Coronary artery (tissue), 2 donors: ENCODE measurements around the gene SLC2A13.
"Not testable (repeated sequence)": the region's sequence is repeated elsewhere in the genome, so short reads cannot be mapped to it uniquely, and the experiment has no call there.

Source experiments
- DNase-seq: peaks from one replicate; pipeline ENCODE4 v3.0.0-alpha.2; 2017; ENCODE audit warnings: low spot score
- H3K27ac ChIP-seq, 2 donors: fragments of 200-600 bp; sonication (generic); one replicate each; pipeline ENCODE4 v1.5.1; 2016 to 2019
- H3K4me3 ChIP-seq: fragments of 200-600 bp; sonication (generic); 2 replicates; pipeline ENCODE4 v1.5.1; 2016; ENCODE audit warnings: mild to moderate bottlenecking, moderate library complexity
- TF ChIP-seq, protein P1 (sequence below): fragments of 200-600 bp; sonication (generic); IDR thresholded peaks from one replicate; pipeline ENCODE4 v1.5.1; 2019; ENCODE audit warnings: antibody characterized with exemption

SLC2A13 gene

DNA sequence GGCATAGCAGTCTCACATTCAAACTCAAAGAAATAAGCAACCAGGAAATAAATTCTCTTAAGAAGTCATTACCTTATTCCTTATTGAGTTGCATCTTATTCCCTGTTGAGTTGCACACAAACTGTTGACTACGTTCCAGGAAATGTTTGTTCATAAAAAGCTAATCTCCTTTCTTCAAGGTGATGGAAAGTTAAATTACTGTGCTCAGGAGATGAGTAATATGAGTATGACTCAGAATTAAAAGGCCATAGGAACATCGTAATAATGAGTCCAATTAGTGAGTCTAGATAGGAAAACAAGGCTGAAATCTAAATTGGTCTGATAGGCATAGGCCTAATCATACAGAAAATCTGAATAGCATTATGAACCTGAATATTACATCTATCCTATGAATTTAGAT is 203.1 kb downstream of the SLC2A13 start:
- no peak for DNase-seq
- H3K4me3 ChIP-seq, result no peak overlapping the region
- no peak overlapping the region for H3K27ac ChIP-seq
- TF ChIP-seq, protein P1, sequence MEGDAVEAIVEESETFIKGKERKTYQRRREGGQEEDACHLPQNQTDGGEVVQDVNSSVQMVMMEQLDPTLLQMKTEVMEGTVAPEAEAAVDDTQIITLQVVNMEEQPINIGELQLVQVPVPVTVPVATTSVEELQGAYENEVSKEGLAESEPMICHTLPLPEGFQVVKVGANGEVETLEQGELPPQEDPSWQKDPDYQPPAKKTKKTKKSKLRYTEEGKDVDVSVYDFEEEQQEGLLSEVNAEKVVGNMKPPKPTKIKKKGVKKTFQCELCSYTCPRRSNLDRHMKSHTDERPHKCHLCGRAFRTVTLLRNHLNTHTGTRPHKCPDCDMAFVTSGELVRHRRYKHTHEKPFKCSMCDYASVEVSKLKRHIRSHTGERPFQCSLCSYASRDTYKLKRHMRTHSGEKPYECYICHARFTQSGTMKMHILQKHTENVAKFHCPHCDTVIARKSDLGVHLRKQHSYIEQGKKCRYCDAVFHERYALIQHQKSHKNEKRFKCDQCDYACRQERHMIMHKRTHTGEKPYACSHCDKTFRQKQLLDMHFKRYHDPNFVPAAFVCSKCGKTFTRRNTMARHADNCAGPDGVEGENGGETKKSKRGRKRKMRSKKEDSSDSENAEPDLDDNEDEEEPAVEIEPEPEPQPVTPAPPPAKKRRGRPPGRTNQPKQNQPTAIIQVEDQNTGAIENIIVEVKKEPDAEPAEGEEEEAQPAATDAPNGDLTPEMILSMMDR, result no peak

DNA sequence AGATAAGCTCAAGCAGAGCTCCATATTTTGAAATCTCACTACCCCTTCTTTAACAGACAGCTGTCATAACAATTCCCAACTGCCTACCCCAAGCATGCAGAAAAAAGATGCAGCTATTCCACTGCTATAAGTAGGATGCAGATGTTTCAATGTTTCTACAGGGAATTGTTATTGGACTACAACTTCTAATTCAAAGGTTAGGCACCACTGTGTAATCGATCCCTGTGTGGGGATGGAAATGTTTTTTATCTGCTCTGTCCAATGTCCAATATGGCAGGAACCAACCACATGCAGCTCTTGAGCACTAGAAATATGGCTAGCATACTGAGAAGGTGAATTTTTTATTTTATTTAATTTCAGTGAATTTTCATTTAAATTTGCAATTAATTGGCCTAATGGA is 208.6 kb downstream of the SLC2A13 start:
- no peak for DNase-seq
- H3K4me3 ChIP-seq, result no peak overlapping the region
- no peak overlapping the region for H3K27ac ChIP-seq
- TF ChIP-seq, protein P1, result no peak

DNA sequence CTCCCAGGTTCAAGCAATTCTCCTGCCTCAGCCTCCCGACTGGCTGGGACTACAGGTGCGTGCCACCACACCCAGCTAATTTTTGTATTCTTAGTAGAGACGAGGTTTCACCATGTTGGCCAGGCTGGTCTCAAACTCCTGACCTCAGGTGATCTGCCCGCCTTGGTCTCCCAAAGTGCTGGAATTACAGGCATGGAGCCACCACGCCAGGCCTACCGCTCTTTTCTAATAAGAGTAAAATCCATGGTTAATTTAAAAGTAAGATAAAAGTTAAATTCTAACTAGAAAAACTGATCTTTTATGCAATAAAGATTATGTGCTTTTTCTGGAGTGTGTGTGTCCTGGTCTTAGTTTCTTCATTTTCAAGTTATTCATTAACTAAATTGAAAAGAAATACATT is 212.5 kb downstream of the SLC2A13 start:
- H3K27ac ChIP-seq, DNase-seq, H3K4me3 ChIP-seq: not testable (repeated sequence)

DNA sequence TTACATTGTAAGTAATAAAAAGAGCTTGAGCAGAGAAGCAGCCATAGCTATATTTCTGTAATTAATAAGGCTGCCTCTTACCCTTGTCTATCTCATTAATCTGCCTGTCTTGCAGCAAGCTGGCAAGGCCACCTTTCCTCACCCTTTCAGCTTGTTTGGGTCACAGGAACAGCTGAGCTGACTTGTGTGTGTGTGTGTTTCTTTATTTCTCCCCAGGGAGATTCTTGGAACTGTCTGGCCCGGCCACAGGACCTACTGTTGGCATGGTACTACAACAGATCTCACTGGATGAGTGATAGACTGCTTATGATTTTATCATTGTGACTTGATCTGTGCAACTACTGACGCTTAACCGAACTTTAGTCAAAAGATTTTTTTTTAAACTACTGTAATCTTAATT is 213.7 kb downstream of the SLC2A13 start:
- DNase-seq, result no peak
- H3K4me3 ChIP-seq, result no peak overlapping the region
- H3K27ac ChIP-seq, result no peak overlapping the region
- TF ChIP-seq, protein P1, result no peak

DNA sequence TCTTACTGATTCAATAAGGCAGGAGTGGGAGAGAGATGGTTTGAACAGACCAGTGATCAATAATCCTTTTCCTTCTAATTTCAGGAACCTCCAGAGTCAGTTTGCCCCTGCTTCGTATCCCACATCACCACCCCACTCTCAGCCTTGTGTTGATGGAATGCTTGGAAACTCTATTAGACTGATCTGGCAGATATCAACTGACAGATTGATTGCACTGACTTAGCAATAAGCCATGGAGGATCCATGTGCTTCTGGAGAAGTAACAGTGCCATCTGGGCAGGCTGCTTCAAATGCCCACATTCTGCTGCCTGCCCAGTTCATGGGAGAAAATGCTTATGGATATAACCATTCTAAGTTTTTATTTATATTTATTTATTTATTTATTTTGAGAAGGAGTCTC is 218.0 kb downstream of the SLC2A13 start:
- Histone ChIP-seq H3K27ac (no peak overlapping the region), H3K4me3 (no peak overlapping the region)
- TF ChIP-seq, protein P1, result no peak
- no peak for DNase-seq

DNA sequence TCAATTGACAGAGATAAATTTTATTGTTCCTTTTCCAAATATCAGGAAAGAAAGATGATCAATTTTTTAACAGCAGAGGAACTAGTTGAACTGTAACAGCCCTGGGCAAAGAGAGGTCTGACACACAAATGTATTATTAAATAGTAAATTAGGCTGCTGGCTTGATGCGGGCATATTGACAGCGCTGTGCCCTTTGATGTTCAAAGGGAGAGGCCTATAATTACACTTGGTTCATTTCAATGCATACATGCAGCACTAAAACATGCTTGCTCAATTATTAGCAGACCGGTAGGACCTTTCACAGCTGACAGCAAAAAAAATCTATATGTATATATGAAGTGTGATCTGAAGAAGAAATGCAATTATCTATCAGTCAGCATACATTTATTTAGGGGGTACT is 219.8 kb downstream of the SLC2A13 start:
- TF ChIP-seq, protein P1, result no peak
- H3K27ac ChIP-seq, result no peak overlapping the region
- no peak overlapping the region for H3K4me3 ChIP-seq
- DNase-seq, result no peak

DNA sequence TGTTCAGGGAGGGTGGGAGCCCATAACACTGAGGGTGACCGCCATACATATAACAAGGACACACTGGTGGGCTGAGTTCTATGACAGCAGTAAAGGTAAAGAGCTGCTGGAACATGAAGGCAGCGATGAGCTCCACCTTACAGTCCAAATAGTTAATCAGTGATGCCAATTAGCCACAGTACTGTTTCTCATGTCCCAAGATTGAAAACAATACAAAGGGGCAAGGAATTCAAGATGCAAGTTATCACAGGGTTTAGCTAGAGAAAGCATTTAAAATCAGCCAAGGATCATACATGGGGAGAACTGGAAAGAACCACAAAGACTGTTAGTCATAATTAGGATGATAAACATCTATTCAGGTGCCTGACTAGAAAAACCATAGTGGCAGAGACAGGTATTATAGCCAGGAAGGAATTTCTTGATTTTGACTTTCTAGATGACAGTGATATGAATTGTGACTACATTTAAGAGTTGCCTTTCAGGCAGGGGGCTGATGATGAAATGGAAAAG is 221.2 kb downstream of the SLC2A13 start:
- TF ChIP-seq, protein P1, result no peak

DNA sequence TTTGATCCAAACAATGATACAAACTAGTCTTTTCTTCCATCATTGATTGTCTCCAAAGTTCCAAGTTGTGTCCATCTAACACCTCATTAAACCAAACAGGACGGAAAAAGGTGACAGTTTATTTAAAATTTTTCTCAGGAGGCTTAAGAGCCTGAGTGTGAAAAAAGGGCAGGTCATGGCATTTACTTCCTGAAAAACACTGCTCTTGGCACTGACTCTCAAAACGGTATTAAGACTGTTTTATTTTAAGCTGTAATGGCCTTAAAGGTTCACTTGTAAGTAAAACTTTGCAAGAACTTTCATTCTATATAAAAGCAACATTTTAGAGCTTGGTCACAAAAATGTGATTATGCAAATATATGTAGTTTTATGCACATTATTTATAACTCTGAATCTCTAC is 222.5 kb downstream of the SLC2A13 start:
- no peak overlapping the region for H3K4me3 ChIP-seq
- H3K27ac ChIP-seq, result no peak overlapping the region
- TF ChIP-seq, protein P1, result no peak
- no peak for DNase-seq

More for the DNA sequence above, 221.2 kb downstream of the SLC2A13 start:
- DNase-seq, result no peak
- no peak overlapping the region for H3K4me3 ChIP-seq
- no peak overlapping the region for H3K27ac ChIP-seq
